Endothelial cell (in vitro differentiated cells): ENCODE measurements around the gene MARCHF3. TPM values are rescaled to one million over a fixed set of nuclear protein-coding genes. Genes with fewer than 3 reads are reported as not detected.
A peak's percentile ranks its signal among the peaks of the same experiment; 100 is the strongest.

Experiments used
- DNase-seq: peaks from one replicate; pipeline ENCODE4 v3.0.0; 2021; ENCODE audit warnings: low spot score
- H3K27ac Mint-ChIP-seq: one replicate; pipeline ENCODE4 v1.8.0; 2021; ENCODE audit warnings: mixed read lengths, inconsistent platforms; ENCODE audit not compliant: unreplicated experiment
- H3K27me3 Mint-ChIP-seq: one replicate; pipeline ENCODE4 v1.8.0; 2021; ENCODE audit warnings: mild to moderate bottlenecking, moderate library complexity, mixed read lengths, inconsistent platforms; ENCODE audit not compliant: unreplicated experiment
- H3K36me3 Mint-ChIP-seq: one replicate; pipeline ENCODE4 v1.8.0; 2021; ENCODE audit warnings: mild to moderate bottlenecking, low read depth, mixed read lengths, inconsistent platforms; ENCODE audit not compliant: unreplicated experiment
- H3K4me1 Mint-ChIP-seq: one replicate; pipeline ENCODE4 v1.8.0; 2021; ENCODE audit warnings: mild to moderate bottlenecking, mixed read lengths, inconsistent platforms; ENCODE audit not compliant: unreplicated experiment
- H3K4me3 Mint-ChIP-seq: one replicate; pipeline ENCODE4 v1.8.0; 2021; ENCODE audit warnings: mild to moderate bottlenecking, mixed read lengths, inconsistent platforms; ENCODE audit not compliant: unreplicated experiment
- H3K9me3 Mint-ChIP-seq: one replicate; pipeline ENCODE4 v1.8.0; 2021; ENCODE audit warnings: mixed read lengths, inconsistent platforms; ENCODE audit not compliant: unreplicated experiment
- CTCF ChIP-seq: fragments of 200-600 bp; sonication (generic); IDR thresholded peaks from one replicate; pipeline ENCODE4 v1.5.0; 2021; ENCODE audit warnings: antibody characterized with exemption; ENCODE audit not compliant: unreplicated experiment
- total RNA-seq: library from RNA; stranded (reverse); fragmentation: NEBNext Ultra II Directional; extraction: Animal tissue kit (Norgen Biotek cat#: 25700); gene quantifications from one replicate; pipeline ENCODE4 v1.2.1, GENCODE V29; 2021; ENCODE audit not compliant: unreplicated experiment

MARCHF3 gene
- total RNA-seq, 1 donor from 2014 or later, result 47.9 TPM

DNA sequence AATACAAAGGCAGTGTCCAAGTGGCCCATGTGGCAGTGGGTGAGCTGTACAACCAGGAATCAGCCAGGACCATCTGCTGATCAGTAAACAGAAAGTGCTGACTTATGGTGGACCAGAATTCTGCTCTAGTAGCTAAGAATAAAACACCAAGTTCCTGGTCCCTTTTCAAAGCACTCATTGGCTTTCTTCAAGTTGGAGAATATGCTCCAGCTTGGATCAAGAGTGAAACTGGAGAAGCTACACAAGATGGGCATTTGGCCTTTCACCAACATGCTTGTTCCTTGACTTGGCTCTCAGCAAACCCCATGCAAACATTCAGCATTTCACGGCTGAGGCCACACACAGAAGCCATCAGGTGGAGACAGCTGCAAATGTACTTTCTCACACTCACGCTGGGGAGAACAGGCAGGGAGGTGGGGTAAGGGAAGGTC is 32.1 kb downstream of the MARCHF3 start:
- TF ChIP-seq CTCF, result no peak
- no peak for DNase-seq
- Mint-ChIP-seq H3K4me3 (no peak overlapping the region), H3K27me3 (no peaks in the 10 kb centered on the region), H3K9me3 (no peaks in the 10 kb centered on the region), H3K27ac (no peak overlapping the region), H3K4me1 (peaks cover 21% of the 10 kb centered on the region), H3K36me3 (peaks cover 7% of the 10 kb centered on the region)

DNA sequence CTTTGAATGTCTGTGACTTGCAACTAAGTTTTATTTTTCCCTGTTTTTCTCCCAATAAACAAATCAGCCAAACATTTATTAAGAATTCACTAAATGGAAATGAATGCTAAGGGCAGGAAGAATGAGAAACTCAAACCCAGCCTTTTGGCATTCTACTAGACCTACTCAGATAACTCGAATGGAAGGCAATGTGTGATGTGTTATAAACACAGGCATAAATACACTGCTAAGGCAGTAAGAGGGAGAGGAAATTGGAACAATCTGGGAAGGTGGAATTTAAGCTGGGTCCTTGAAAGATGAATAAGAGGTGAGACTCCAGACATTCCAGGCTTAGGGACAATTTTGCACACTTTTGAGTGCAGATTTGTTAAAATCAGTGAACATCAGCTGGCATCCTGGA is 34.7 kb downstream of the MARCHF3 start:
- DNase-seq, result no peak
- no peaks in the 10 kb centered on the region for H3K9me3 Mint-ChIP-seq
- no peak for TF ChIP-seq CTCF
- no peak overlapping the region for H3K4me3 Mint-ChIP-seq
- H3K27ac Mint-ChIP-seq, result no peak overlapping the region
- H3K4me1 Mint-ChIP-seq, result peaks cover 17% of the 10 kb centered on the region
- no peaks in the 10 kb centered on the region for H3K27me3 Mint-ChIP-seq
- peaks cover 10% of the 10 kb centered on the region for H3K36me3 Mint-ChIP-seq

DNA sequence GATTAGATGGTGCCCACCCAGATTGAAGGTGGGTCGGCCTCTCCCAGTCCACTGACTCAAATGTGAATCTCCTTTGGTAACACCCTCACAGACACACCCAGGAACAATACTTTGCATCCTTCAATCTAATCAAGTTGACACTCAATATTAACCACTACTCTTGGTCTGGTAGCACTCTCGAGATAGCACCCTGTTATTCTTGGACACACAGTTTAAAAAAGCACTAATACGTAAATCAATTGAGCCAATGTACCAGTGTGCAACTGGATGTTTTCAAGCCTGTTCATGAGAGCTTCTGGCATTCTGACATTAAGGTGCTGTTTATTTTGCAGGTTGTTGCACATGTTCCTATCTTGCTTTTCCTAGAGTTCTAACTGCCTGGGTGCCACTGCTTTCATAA is 35.3 kb downstream of the MARCHF3 start:
- Mint-ChIP-seq H3K27me3 (no peaks in the 10 kb centered on the region), H3K9me3 (no peaks in the 10 kb centered on the region)

GRCh38 chr5:126994485-126994884 is 35.9 kb downstream of the MARCHF3 start:
- TF ChIP-seq CTCF, result no peak
- peaks cover 16% of the 10 kb centered on the region for H3K4me1 Mint-ChIP-seq
- H3K9me3 Mint-ChIP-seq, result no peaks in the 10 kb centered on the region

More for the DNA sequence above, 35.3 kb downstream of the MARCHF3 start:
- peaks cover 10% of the 10 kb centered on the region for H3K36me3 Mint-ChIP-seq
- H3K27ac Mint-ChIP-seq, result no peak overlapping the region
- peaks cover 17% of the 10 kb centered on the region for H3K4me1 Mint-ChIP-seq
- no peak for TF ChIP-seq CTCF
- H3K4me3 Mint-ChIP-seq, result no peak overlapping the region
- DNase-seq, result no peak

GRCh38 chr5:126988021-126988569 is 42.3 kb downstream of the MARCHF3 start:
- H3K27ac Mint-ChIP-seq, result peak overlapping the region; percentile 15
- peaks cover 34% of the 10 kb centered on the region for H3K4me1 Mint-ChIP-seq
- no peak for TF ChIP-seq CTCF
- H3K36me3 Mint-ChIP-seq, result peaks cover 7% of the 10 kb centered on the region
- DNase-seq, result no peak
- peaks cover 2% of the 10 kb centered on the region for H3K27me3 Mint-ChIP-seq
- no peak overlapping the region for H3K4me3 Mint-ChIP-seq
- no peaks in the 10 kb centered on the region for H3K9me3 Mint-ChIP-seq

More at GRCh38 chr5:126994485-126994884, 35.9 kb downstream of the MARCHF3 start:
- Mint-ChIP-seq H3K27ac (no peak overlapping the region), H3K27me3 (no peaks in the 10 kb centered on the region), H3K36me3 (peaks cover 10% of the 10 kb centered on the region), H3K4me3 (no peak overlapping the region)
- no peak for DNase-seq
